HG03378 (cell line): ENCODE data around the gene CSE1L.
"Not testable (repeated sequence)": the region's sequence is repeated elsewhere in the genome, so short reads cannot be mapped to it uniquely, and the experiment has no call there.

Experiments used
- ATAC-seq: cut with Tn5 transposase; IDR thresholded peaks from one replicate; pipeline ENCODE4 v1.9.1; 2021; ENCODE audit warnings: mild to moderate bottlenecking, moderate library complexity; ENCODE audit not compliant: unreplicated experiment

Gene CSE1L, protein sequence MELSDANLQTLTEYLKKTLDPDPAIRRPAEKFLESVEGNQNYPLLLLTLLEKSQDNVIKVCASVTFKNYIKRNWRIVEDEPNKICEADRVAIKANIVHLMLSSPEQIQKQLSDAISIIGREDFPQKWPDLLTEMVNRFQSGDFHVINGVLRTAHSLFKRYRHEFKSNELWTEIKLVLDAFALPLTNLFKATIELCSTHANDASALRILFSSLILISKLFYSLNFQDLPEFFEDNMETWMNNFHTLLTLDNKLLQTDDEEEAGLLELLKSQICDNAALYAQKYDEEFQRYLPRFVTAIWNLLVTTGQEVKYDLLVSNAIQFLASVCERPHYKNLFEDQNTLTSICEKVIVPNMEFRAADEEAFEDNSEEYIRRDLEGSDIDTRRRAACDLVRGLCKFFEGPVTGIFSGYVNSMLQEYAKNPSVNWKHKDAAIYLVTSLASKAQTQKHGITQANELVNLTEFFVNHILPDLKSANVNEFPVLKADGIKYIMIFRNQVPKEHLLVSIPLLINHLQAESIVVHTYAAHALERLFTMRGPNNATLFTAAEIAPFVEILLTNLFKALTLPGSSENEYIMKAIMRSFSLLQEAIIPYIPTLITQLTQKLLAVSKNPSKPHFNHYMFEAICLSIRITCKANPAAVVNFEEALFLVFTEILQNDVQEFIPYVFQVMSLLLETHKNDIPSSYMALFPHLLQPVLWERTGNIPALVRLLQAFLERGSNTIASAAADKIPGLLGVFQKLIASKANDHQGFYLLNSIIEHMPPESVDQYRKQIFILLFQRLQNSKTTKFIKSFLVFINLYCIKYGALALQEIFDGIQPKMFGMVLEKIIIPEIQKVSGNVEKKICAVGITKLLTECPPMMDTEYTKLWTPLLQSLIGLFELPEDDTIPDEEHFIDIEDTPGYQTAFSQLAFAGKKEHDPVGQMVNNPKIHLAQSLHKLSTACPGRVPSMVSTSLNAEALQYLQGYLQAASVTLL

GRCh38 chr20:49046087-49046900 is at the start of gene CSE1L:
Gene CSE1L, plus strand, starts transcription at chr20:49046312. Its CDS starts 12,152 bp downstream, at chr20:49058464.
- peak; percentile 73 for ATAC-seq

- no peak for ATAC-seq
These were observed 45.9 kb upstream of the CSE1L start for GRCh38 chr20:48999890-49000870.

- no peak for ATAC-seq
These were observed 44.4 kb upstream of the CSE1L start for GRCh38 chr20:49001741-49002140.

DNA sequence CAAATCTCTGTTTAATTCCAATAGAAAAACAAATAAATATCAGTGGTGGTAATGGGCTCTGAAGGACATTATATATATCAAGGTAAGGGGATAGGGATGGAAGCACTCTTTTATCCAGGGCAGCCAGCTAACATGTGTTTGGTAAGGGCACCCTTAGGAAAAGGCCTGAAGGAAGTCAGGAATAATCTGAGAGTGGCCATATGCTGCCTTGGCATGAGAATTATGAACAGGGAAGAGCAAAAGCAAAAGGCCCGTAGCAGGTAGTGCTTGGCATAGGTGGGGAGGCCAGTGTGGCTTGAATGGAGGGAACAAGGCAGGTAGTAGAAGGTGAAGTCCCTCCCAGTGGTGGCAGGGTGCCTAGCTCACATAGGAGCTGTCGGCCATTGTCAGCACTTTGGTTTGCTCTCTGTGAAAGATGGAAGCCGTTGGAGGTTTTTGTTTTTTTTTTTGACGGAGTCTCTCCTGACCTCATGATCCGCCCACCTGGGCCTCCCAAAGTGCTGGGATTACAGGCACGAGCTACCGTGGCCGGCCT is 39.6 kb upstream of the CSE1L start:
- ATAC-seq: no peak

GRCh38 chr20:49009899-49010631 is 36.0 kb upstream of the CSE1L start:
- ATAC-seq: no peak

DNA sequence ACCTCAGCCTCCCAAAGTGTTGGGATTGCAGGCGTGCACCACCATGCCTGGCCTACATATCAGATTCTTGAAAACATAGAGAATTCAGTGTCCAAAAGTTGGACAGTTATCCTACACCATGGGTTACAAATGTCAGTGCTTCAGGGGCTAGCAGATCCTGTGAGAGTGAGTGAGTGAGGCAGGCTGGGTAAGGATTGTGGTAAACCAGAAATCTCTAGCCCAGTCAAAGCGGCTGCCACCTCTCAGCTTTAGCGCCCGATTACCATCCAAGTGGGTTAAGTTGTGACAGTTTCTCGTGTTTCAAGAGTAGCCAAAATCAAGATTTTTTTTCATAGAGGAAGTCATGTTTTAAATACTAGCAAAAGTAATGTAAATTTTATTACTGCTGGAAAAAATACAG is 21.9 kb upstream of the CSE1L start:
- no peak for ATAC-seq

- not testable (repeated sequence) for ATAC-seq
These were observed 17.9 kb upstream of the CSE1L start for GRCh38 chr20:49028177-49028576.

DNA sequence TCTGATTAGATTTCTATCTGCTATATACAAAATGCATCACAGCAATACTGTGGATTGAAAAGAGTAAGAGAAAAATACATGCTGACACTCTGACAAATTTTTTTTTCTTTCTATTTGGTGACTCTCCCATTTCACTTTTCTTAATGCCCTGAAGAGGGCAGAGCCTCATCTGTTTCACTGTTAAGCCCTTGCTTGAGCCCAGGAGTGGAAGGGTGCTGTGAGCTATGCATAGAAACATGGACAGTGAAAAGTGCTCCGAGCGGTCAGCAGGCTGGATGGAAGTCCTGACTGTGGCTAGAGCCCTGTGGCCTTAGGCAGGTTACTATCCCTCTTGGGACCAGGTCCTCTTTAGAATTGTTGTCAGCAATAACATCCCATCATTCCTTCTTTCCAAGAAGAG is 17.4 kb upstream of the CSE1L start:
- ATAC-seq: no peak

GRCh38 chr20:49029203-49029602 is 16.9 kb upstream of the CSE1L start:
- no peak for ATAC-seq

DNA sequence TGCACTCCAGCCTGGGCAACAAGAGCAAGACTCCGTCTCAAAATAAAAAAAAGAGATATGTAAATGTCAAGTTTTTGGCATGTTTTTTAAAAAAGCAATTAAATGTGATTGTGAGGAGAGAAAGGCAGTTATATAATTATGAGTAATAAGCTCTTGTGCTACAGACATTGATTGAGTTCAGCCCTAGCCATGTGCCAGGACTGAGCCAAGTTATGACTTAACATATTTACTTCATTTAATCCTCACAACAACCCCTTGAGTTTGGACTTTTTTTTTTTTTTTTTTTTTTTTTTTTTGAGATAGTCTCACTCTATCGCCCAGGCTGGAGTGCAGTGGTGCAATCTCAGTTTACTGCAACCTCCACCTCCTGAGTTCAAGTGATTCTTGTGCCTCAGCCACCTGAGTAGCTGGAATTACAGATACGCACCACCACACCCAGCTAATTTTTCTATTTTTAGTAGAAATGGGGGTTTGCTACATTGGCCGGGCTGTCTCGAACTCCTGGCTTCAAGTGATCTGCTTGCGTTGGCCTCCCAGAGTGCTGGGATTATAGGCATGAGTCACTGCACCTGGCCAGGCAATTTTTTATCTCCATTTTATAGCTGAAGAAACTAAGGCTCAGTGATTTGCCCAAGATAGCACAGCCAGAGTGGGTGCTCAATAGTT is 15.0 kb upstream of the CSE1L start:
- no peak for ATAC-seq

DNA sequence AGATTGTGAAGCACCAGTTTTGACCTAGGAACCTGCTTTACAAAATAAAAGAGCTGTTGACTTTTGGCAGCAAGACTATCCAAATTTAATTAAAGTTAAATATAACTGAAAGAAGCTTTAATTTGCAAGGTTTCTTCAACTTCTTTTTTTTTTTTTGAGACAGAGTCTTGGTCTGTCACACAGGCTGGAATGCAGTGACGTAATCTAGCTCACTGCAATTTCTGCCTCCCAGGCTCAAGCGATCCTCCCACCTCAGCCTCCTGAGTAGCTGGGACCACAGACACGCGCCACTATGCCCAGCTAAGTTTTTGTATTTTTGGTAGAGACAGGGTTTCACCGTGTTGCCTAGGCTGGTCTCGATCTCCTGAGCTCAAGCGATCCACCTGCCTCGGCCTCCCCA is 13.7 kb upstream of the CSE1L start:
- no peak for ATAC-seq

- no peak for ATAC-seq
These were observed 11.9 kb upstream of the CSE1L start for GRCh38 chr20:49034070-49034732.

- ATAC-seq: no peak
These were observed 8.1 kb upstream of the CSE1L start for GRCh38 chr20:49037962-49038387.

- ATAC-seq: no peak
These were observed 6.3 kb upstream of the CSE1L start for GRCh38 chr20:49039854-49040253.

DNA sequence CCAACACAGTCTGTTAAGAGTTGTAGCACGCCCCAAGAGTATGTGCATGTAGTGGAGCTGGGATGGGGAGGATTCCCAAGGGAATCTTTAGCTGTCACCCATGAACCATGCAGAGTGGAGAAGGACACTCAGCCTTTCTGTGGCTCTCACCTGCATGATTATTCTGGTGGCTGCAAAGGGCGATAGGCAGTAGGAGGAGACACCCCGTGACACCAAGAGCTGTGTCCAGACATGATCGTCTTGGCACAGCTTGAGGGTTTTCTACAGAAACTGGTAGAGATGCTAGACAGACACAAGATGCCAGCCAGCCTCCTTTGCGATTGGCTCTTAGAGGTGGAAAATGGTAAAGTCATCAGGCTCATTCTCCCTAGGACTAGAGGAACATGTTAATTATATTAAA is 3.1 kb upstream of the CSE1L start:
- no peak for ATAC-seq

DNA sequence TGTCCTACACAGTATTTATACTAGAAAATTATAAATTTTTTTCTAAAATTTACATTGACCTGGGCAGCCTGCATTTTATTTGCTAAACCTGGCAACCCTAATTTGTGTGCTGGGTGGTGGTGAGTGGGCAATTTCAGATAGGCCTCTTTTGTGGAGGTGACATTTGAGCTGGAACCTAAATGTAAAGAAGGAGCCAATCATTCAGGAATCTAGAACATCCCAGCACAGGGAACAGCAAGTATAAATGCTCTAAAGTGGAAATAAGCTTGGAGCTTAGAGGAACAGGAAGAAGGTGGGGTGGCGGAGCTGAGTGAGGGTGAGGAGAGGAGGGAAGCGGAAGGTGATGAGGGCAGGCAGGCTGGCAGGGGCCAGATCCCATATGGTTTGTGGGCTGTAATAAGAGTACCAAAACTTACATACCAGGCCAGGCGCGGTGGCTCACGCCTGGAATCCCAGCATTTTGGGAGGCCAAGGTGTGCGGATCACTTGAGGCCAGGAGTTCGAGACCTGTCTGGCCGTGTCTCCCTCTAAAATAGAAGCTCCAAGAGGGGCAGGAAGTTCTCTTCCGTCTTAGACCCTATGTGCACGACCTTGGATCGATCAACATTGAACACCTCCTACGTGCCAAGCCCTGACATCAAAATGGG is 549 bp upstream of the CSE1L start:
- ATAC-seq: no peak

- ATAC-seq: no peak
These were observed 6.2 kb downstream of the CSE1L start for GRCh38 chr20:49052334-49052733.
